OCI-LY3 (cell line): ENCODE measurements around the gene PLPP2.

Source experiments
- H2AFZ ChIP-seq: fragments of 200-600, 300-600 bp; shearing (Covaris generic); 2 replicates; pipeline ENCODE4 v1.6.0; 2014; ENCODE audit warnings: antibody characterized with exemption, low read depth, low read length
- H3K27ac ChIP-seq: fragments of 200-600, 300-600 bp; sonication (generic); 2 replicates; pipeline ENCODE4 v1.5.1; 2014; ENCODE audit warnings: mild to moderate bottlenecking, low read length, moderate library complexity, mixed read lengths
- H3K27me3 ChIP-seq: fragments of 200-600, 300-600 bp; sonication (generic); 2 replicates; pipeline ENCODE4 v1.6.1; 2014; ENCODE audit warnings: low read depth, low read length, mixed read lengths
- H3K36me3 ChIP-seq: fragments of 200-600, 300-600 bp; sonication (generic); replicated peaks from 2 replicates; pipeline ENCODE3; 2014; ENCODE audit warnings: low read depth, low read length, mixed read lengths
- H3K4me1 ChIP-seq: fragments of 300-600, 200-600 bp; sonication (generic); 2 replicates; pipeline ENCODE4 v1.6.1; 2014; ENCODE audit warnings: low read length, mixed read lengths
- H3K4me2 ChIP-seq: fragments of 200-600, 300-600 bp; sonication (generic); 2 replicates; pipeline ENCODE4 v1.6.1; 2014; ENCODE audit warnings: low read length, mixed read lengths
- H3K4me3 ChIP-seq: fragments of 300-600, 200-600 bp; sonication (generic); 2 replicates; pipeline ENCODE4 v1.5.1; 2014; ENCODE audit warnings: antibody characterized with exemption, mild to moderate bottlenecking, low read length, moderate library complexity
- H3K79me2 ChIP-seq: fragments of 300-600, 200-600 bp; shearing (Covaris generic); 2 replicates; pipeline ENCODE4 v1.6.1; 2014; ENCODE audit warnings: mild to moderate bottlenecking, low read length, mixed read lengths
- H3K9ac ChIP-seq: fragments of 300-600, 200-600 bp; shearing (Covaris generic); 2 replicates; pipeline ENCODE4 v1.6.0; 2014; ENCODE audit warnings: mild to moderate bottlenecking, low read length, moderate library complexity
- H3K9me3 ChIP-seq: fragments of 200-600, 300-600 bp; shearing (Covaris generic); 2 replicates; pipeline ENCODE4 v1.6.1; 2014; ENCODE audit warnings: low read length, mixed read lengths; ENCODE audit not compliant: insufficient read depth
- H4K20me1 ChIP-seq: fragments of 200-600, 300-600 bp; sonication (generic); 2 replicates; pipeline ENCODE4 v1.6.1; 2016; ENCODE audit warnings: low read length, mixed read lengths; ENCODE audit not compliant: insufficient read depth
- EZH2phosphoT487 ChIP-seq: fragments of 200-600 bp; shearing (Covaris generic); IDR thresholded peaks from 2 replicates; pipeline ENCODE4 v1.6.1; 2018; ENCODE audit warnings: antibody characterized with exemption, mixed run types, low read depth
- TF ChIP-seq, protein P1 (sequence below): fragments of 200-600, 300-600 bp; sonication (generic); IDR thresholded peaks from 2 replicates; pipeline ENCODE4 v1.5.1; 2014; ENCODE audit warnings: antibody characterized with exemption, low read length, low read depth

The PLPP2 gene

DNA sequence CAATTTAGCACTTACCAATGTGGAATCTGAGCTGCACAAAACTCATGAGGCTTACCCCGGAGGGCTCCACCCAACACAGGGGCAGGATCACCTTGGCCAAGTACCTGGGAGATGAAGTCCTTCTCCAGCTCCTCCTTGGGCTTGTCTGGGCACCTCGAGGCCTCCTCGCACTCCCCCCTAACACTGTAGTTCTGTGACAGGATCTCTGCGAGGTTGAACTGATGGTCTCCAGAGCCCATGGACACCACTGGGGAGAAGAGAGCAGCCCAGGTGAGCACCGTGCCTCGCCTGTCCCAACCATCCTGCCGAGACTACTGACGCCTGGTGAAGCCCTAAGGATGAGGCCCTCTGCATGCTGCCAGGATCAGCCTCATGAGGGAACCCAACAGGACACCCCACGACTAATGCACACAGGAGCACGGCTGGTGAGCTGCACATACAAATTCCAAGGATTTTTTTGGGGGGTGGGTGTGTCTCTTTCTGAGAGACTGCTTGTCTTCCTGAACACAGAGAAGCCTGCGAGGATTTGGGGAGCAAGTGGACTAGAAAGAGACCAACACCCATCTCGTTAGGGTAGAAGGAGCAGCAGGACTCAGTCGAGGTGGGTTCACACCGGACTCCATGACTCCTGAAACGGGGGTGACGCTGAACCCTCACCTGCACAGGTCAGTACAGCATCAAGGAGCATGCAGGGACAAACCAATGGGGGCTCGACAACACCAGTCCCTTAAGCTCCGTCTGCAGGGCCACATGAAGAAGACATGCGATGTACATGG is 43.3 kb upstream of the PLPP2 start:
- Histone ChIP-seq H3K36me3 (no peaks in the 10 kb centered on the region), H3K9ac (no peak overlapping the region), H3K4me2 (no peak overlapping the region), H3K79me2 (no peaks in the 10 kb centered on the region), H2AFZ (no peak overlapping the region), H4K20me1 (no peaks in the 10 kb centered on the region), H3K27me3 (peaks cover 3% of the 10 kb centered on the region; the same call in 1 of the 2 replicates), H3K4me1 (no peaks in the 10 kb centered on the region), H3K9me3 (no peaks in the 10 kb centered on the region; the same call in 1 of the 2 replicates), H3K4me3 (no peak overlapping the region), H3K27ac (no peak overlapping the region)
- TF ChIP-seq, protein P1, sequence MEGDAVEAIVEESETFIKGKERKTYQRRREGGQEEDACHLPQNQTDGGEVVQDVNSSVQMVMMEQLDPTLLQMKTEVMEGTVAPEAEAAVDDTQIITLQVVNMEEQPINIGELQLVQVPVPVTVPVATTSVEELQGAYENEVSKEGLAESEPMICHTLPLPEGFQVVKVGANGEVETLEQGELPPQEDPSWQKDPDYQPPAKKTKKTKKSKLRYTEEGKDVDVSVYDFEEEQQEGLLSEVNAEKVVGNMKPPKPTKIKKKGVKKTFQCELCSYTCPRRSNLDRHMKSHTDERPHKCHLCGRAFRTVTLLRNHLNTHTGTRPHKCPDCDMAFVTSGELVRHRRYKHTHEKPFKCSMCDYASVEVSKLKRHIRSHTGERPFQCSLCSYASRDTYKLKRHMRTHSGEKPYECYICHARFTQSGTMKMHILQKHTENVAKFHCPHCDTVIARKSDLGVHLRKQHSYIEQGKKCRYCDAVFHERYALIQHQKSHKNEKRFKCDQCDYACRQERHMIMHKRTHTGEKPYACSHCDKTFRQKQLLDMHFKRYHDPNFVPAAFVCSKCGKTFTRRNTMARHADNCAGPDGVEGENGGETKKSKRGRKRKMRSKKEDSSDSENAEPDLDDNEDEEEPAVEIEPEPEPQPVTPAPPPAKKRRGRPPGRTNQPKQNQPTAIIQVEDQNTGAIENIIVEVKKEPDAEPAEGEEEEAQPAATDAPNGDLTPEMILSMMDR = no peak
- no peak for TF ChIP-seq EZH2phosphoT487

DNA sequence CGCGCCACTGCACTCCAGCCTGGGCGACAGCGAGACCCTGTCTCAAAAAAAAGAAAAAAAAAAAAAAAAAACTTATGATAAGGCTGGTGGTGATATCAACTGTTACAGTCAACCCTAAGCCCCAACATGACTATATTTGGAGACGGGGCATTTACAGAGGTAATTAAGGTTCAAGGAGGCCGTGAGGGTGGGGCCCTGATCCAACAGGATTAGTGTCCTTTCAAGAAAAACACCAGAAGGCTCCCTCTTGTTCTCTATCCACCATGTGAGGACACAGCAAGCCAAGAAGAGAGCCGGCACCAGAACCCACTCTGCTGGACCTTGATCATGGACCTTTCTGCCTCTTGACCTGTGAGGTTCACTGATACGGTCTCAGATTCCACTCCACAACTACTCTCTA is 39.3 kb upstream of the PLPP2 start:
- no peaks in the 10 kb centered on the region for H3K27me3 ChIP-seq
- no peak for TF ChIP-seq EZH2phosphoT487
- TF ChIP-seq, protein P1 = no peak
- no peak overlapping the region for H3K27ac ChIP-seq
- H3K9me3 ChIP-seq = no peaks in the 10 kb centered on the region; the same call in 1 of the 2 replicates
- H3K4me1 ChIP-seq = no peaks in the 10 kb centered on the region
- H3K9ac ChIP-seq = no peak overlapping the region
- H4K20me1 ChIP-seq = no peaks in the 10 kb centered on the region
- H3K36me3 ChIP-seq = no peaks in the 10 kb centered on the region
- no peak overlapping the region for H3K4me2 ChIP-seq
- no peak overlapping the region for H2AFZ ChIP-seq
- H3K4me3 ChIP-seq = no peak overlapping the region
- H3K79me2 ChIP-seq = no peaks in the 10 kb centered on the region

DNA sequence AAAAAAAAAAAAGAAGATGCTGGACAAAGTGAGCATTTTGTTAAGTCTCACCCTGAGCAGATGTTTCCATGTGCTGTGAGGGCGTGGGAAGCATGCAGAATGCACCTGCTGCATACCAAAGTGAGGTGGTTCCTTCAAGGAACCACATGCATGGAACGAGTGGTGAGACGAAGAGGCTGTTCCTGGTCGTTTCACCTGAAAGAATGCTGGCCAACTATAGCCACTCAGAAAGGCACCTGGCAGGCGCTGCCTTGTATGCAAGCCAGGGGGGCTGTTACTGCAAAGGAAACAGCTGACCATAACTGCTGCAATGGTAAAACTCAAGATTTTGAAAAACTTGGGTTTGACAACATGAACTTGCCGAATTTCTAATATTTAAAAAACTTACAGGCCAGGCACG is 38.7 kb upstream of the PLPP2 start:
- Histone ChIP-seq H4K20me1 (no peaks in the 10 kb centered on the region), H3K27ac (no peak overlapping the region), H3K36me3 (no peaks in the 10 kb centered on the region), H3K9me3 (no peaks in the 10 kb centered on the region; the same call in 1 of the 2 replicates), H3K4me3 (no peak overlapping the region), H3K4me1 (no peaks in the 10 kb centered on the region), H3K79me2 (no peaks in the 10 kb centered on the region), H2AFZ (no peak overlapping the region), H3K9ac (no peak overlapping the region), H3K4me2 (no peak overlapping the region), H3K27me3 (no peaks in the 10 kb centered on the region)
- TF ChIP-seq, protein P1 = no peak
- TF ChIP-seq EZH2phosphoT487 = no peak

DNA sequence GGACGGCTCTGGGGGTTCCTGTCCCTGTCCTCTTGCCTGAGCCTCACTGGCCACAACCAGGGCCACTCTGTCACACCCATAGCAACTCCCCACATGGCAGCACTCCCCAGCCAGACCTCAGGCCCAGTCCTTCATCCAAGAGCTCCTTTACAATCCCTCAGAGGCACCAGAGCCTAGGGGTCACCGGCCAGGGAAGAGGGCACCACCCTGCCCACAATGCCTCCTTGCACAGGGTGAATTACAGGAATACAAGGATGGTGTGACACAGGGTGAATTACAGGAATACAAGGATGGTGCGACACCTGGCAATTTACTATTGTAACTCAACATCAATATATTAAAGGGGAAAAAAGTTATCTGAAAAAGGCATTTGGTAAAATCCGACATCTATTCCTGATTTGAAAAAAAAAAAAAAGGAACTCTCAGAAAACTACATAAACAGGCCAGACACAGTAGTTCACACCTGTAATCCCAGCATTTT is 36.9 kb upstream of the PLPP2 start:
- H2AFZ ChIP-seq = no peak overlapping the region
- H3K9ac ChIP-seq = no peak overlapping the region
- no peaks in the 10 kb centered on the region for H4K20me1 ChIP-seq
- TF ChIP-seq, protein P1 = no peak
- TF ChIP-seq EZH2phosphoT487 = no peak
- no peaks in the 10 kb centered on the region for H3K79me2 ChIP-seq
- no peaks in the 10 kb centered on the region for H3K36me3 ChIP-seq
- H3K9me3 ChIP-seq = no peaks in the 10 kb centered on the region; the same call in 1 of the 2 replicates
- H3K27ac ChIP-seq = no peak overlapping the region
- H3K4me3 ChIP-seq = no peak overlapping the region
- no peaks in the 10 kb centered on the region for H3K4me1 ChIP-seq
- H3K27me3 ChIP-seq = no peaks in the 10 kb centered on the region
- H3K4me2 ChIP-seq = no peak overlapping the region
